Activated CD4-positive, alpha-beta memory T cell treated with anti-CD3 and anti-CD28 coated beads, Interleukin-2, amount 10 ng/mL, durations not matched to agents 7 days and 5 days (primary cell): ENCODE results near the gene LTBP1. TPM values are rescaled to one million over a fixed set of nuclear protein-coding genes. Genes with fewer than 3 reads are reported as not detected.

Source experiments
- CTCF ChIA-PET: fragments of 350-600 bp; sonication (Branson Sonifier 250); formaldehyde crosslinking; loops from one replicate; lab custom pipeline; 2021; ENCODE audit warnings: antibody characterized with exemption, inconsistent platforms; lab: Charles Lee
- POLR2A ChIA-PET: fragments of 350-600 bp; sonication (Branson Sonifier 250); formaldehyde crosslinking; loops from one replicate; lab custom pipeline; 2021; ENCODE audit warnings: antibody characterized with exemption; lab: Charles Lee
- DNase-seq: peaks from one replicate; pipeline ENCODE4 v3.0.0-alpha.2; 2020
- H3K27ac Mint-ChIP-seq: one replicate; pipeline ENCODE4 v1.8.0; 2021; ENCODE audit warnings: mild to moderate bottlenecking, mixed read lengths
- H3K27me3 Mint-ChIP-seq: one replicate; pipeline ENCODE4 v1.8.0; 2021; ENCODE audit warnings: mixed read lengths
- H3K36me3 Mint-ChIP-seq: one replicate; pipeline ENCODE4 v1.8.0; 2021; ENCODE audit warnings: low read depth, mixed read lengths
- H3K4me1 Mint-ChIP-seq: one replicate; pipeline ENCODE4 v1.8.0; 2021; ENCODE audit warnings: mixed read lengths
- H3K4me3 Mint-ChIP-seq: one replicate; pipeline ENCODE4 v1.8.0; 2021; ENCODE audit warnings: mild to moderate bottlenecking, mixed read lengths
- H3K9me3 Mint-ChIP-seq: one replicate; pipeline ENCODE4 v1.8.0; 2021; ENCODE audit warnings: mixed read lengths
- total RNA-seq, 2 experiments: library from RNA; stranded (reverse); gene quantifications; one replicate each; pipeline ENCODE4 v1.2.3, GENCODE V29; 2021

Gene LTBP1
- total RNA-seq, 2 experiments from 2014 or later: 0.33 to 0.35 TPM

GRCh38 chr2:33202641-33203522, 256.1 kb downstream of the LTBP1 start:
- no peaks in the 10 kb centered on the region for H3K9me3 Mint-ChIP-seq
- no peaks in the 10 kb centered on the region for H3K4me1 Mint-ChIP-seq
- DNase-seq: no peak
- no peaks in the 10 kb centered on the region for H3K36me3 Mint-ChIP-seq
- H3K27me3 Mint-ChIP-seq: peaks cover 2% of the 10 kb centered on the region
- CTCF ChIA-PET: no interaction called here
- H3K4me3 Mint-ChIP-seq: no peak overlapping the region
- POLR2A ChIA-PET: no interaction called here
- no peak overlapping the region for H3K27ac Mint-ChIP-seq

DNA sequence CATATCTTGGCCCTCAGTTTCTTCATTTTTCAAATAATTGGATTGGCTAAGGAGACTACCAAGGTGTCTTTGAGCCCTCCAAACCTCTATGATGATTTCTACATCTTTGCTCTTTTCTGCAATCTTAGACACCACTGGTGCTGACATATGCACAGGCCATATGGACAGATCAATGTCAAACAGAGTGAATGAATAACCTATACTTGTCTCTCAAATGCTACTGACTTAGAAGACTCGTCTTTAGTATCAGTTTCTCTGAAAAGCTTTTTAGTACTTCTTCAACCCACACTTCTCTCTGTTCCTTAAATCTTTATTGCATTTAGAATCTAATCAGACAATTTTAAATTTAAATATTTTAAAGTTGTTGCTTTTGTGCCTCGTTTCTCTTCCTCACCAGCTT, 258.2 kb downstream of the LTBP1 start:
- H3K27ac Mint-ChIP-seq: no peak overlapping the region
- ChIA-PET POLR2A (no interaction called here), CTCF (no interaction called here)
- H3K27me3 Mint-ChIP-seq: no peaks in the 10 kb centered on the region
- H3K4me1 Mint-ChIP-seq: no peaks in the 10 kb centered on the region
- H3K9me3 Mint-ChIP-seq: no peaks in the 10 kb centered on the region
- no peaks in the 10 kb centered on the region for H3K36me3 Mint-ChIP-seq
- DNase-seq: no peak
- H3K4me3 Mint-ChIP-seq: no peak overlapping the region

DNA sequence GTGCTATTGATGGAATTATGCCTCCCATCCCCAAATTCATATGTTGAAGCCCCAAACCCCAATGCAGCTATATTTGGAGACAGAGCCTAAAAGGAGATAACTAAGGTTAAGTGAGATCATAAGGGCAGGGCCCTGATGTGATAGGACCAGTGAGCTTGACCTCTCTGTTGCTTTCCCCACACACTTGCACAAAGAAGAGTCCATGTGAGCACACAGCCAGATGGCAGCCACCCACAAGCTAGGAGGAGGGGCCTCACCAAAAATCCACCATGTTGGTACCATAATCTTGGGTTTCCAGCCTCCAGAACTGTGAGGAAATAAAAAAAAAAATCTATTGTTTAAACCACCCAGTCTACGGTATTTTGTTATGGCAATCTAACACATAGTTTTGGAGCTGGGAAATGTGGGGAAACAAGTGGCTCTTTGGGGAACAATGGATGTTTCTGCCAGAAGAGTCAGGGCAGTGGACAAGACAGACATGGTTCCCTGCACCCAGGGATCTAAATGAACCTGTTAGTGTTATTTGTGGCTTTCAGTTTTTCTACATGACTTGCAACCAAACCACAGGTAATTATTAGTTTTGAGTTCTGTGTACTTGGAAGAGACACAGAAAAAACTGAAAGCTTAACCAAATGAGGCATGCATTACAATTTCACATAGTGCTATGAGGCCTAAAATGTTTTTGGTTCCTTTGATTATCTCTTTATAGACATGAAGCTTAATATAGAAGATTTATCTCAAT, 259.1 kb downstream of the LTBP1 start:
- Mint-ChIP-seq H3K27ac (no peak overlapping the region), H3K27me3 (peaks cover 3% of the 10 kb centered on the region), H3K36me3 (no peaks in the 10 kb centered on the region), H3K4me1 (no peaks in the 10 kb centered on the region), H3K9me3 (no peaks in the 10 kb centered on the region), H3K4me3 (no peak overlapping the region)
- no peak for DNase-seq
- ChIA-PET POLR2A (no interaction called here), CTCF (interaction anchor here (0.9 kb wide), 1 partner anchor 190 kb away, joined by 3 read pairs; no protein-coding TSS in a partner anchor)

DNA sequence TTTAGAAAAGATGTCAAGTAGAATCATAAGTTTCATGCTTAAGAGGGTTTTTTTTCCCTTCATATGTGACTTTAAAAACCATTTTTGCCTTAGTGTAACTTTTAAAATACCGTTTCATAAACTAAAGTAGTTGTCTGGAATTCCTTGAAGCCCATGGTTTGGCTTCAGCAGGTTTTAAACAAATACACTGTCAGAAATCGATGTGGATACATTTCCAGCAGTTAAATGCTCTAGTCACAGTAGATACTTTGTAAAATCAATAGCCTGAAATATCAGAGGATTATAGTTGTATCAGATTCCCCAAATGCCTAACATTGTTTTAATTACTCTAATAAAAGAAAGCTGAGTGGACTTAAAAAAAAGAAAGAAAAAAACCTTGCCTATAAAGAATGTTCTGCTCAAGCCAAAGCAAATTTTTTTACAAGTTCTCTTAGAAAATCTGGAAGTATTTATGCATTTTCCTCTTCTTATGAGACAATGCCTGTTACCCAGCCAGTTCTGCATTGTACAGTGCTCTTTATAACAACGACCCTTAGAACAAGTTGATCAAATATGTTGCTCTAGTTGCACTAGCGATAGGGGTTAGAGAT, 260.5 kb downstream of the LTBP1 start:
- CTCF ChIA-PET: no interaction called here
- H3K9me3 Mint-ChIP-seq: no peaks in the 10 kb centered on the region
- H3K4me1 Mint-ChIP-seq: no peaks in the 10 kb centered on the region
- peaks cover 5% of the 10 kb centered on the region for H3K27me3 Mint-ChIP-seq
- H3K36me3 Mint-ChIP-seq: no peaks in the 10 kb centered on the region
- H3K27ac Mint-ChIP-seq: no peak overlapping the region
- no peak overlapping the region for H3K4me3 Mint-ChIP-seq
- POLR2A ChIA-PET: no interaction called here
- no peak for DNase-seq

DNA sequence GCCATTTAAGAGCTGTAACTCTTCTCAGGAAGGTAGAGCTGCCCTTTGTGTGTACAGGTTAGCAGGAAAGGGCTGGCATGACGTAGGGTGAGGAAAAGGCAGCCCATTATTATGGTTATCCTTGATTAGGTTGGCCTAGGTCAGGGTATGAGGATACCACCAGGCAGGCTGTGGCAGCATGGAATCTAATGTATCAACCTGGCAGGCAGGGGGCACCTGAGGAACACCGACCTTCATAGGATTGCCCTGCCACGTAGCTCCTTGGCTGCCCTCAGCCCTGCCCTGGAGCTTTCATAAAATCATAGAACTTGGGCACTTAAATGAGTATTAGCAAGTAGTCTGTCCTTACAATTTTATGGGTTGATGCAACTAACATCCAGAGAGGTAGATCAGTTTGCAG, 261.6 kb downstream of the LTBP1 start:
- H3K4me3 Mint-ChIP-seq: no peak overlapping the region
- H3K27me3 Mint-ChIP-seq: peaks cover 5% of the 10 kb centered on the region
- no peak for DNase-seq
- H3K27ac Mint-ChIP-seq: no peak overlapping the region
- POLR2A ChIA-PET: no interaction called here
- H3K36me3 Mint-ChIP-seq: no peaks in the 10 kb centered on the region
- no peaks in the 10 kb centered on the region for H3K9me3 Mint-ChIP-seq
- CTCF ChIA-PET: interaction anchor here (0.7 kb wide), 1 partner anchor 260 kb away, joined by 3 read pairs; no protein-coding TSS in a partner anchor
- no peaks in the 10 kb centered on the region for H3K4me1 Mint-ChIP-seq

- DNase-seq: no peak
- peaks cover 9% of the 10 kb centered on the region for H3K27me3 Mint-ChIP-seq
- CTCF ChIA-PET: interaction anchor here (0.9 kb wide), 1 partner anchor 166 kb away, joined by 3 read pairs; no protein-coding TSS in a partner anchor
- no peak overlapping the region for H3K27ac Mint-ChIP-seq
- H3K9me3 Mint-ChIP-seq: no peaks in the 10 kb centered on the region
- POLR2A ChIA-PET: no interaction called here
- no peaks in the 10 kb centered on the region for H3K36me3 Mint-ChIP-seq
- no peak overlapping the region for H3K4me3 Mint-ChIP-seq
- H3K4me1 Mint-ChIP-seq: no peaks in the 10 kb centered on the region
These were observed 263.2 kb downstream of the LTBP1 start for GRCh38 chr2:33209976-33210375.

DNA sequence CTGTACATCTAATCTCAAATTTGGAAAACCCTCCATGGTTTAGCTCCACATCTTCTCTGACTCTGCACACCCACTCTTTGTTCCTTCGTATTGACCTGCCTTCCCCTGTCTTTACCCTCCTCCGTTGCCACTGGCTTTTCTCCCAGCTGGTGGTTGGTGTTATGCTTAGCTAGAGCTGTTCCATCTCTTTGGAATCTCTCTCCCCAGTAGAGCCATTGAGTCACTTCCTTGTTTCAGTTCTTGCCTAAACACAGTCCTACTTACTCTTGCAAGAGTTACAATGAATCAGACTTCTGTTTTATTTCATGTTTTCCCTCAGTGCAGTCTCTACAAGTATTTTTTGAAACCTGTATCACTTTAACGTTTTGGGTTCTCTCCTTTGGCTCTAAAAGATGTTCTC, 263.9 kb downstream of the LTBP1 start:
- no peak overlapping the region for H3K27ac Mint-ChIP-seq
- no peaks in the 10 kb centered on the region for H3K36me3 Mint-ChIP-seq
- no peak overlapping the region for H3K4me3 Mint-ChIP-seq
- H3K4me1 Mint-ChIP-seq: no peaks in the 10 kb centered on the region
- no peak for DNase-seq
- CTCF ChIA-PET: no interaction called here
- POLR2A ChIA-PET: no interaction called here
- peaks cover 9% of the 10 kb centered on the region for H3K27me3 Mint-ChIP-seq
- H3K9me3 Mint-ChIP-seq: no peaks in the 10 kb centered on the region

GRCh38 chr2:33212151-33212550, 265.4 kb downstream of the LTBP1 start:
- DNase-seq: no peak
- Mint-ChIP-seq H3K4me1 (no peaks in the 10 kb centered on the region), H3K27me3 (peaks cover 9% of the 10 kb centered on the region), H3K27ac (no peak overlapping the region), H3K36me3 (no peaks in the 10 kb centered on the region), H3K9me3 (no peaks in the 10 kb centered on the region), H3K4me3 (no peak overlapping the region)
- ChIA-PET CTCF (no interaction called here), POLR2A (no interaction called here)

GRCh38 chr2:33213244-33213643, 266.5 kb downstream of the LTBP1 start:
- POLR2A ChIA-PET: no interaction called here
- H3K27me3 Mint-ChIP-seq: peaks cover 9% of the 10 kb centered on the region
- H3K4me1 Mint-ChIP-seq: no peaks in the 10 kb centered on the region
- H3K4me3 Mint-ChIP-seq: no peak overlapping the region
- no peaks in the 10 kb centered on the region for H3K36me3 Mint-ChIP-seq
- H3K27ac Mint-ChIP-seq: no peak overlapping the region
- CTCF ChIA-PET: no interaction called here
- DNase-seq: no peak
- H3K9me3 Mint-ChIP-seq: no peaks in the 10 kb centered on the region

GRCh38 chr2:33213648-33214047, 266.9 kb downstream of the LTBP1 start:
- peaks cover 9% of the 10 kb centered on the region for H3K27me3 Mint-ChIP-seq
- POLR2A ChIA-PET: no interaction called here
- no peaks in the 10 kb centered on the region for H3K36me3 Mint-ChIP-seq
- DNase-seq: no peak
- no peak overlapping the region for H3K4me3 Mint-ChIP-seq
- H3K27ac Mint-ChIP-seq: no peak overlapping the region
- no peaks in the 10 kb centered on the region for H3K9me3 Mint-ChIP-seq
- no peaks in the 10 kb centered on the region for H3K4me1 Mint-ChIP-seq
- CTCF ChIA-PET: no interaction called here

DNA sequence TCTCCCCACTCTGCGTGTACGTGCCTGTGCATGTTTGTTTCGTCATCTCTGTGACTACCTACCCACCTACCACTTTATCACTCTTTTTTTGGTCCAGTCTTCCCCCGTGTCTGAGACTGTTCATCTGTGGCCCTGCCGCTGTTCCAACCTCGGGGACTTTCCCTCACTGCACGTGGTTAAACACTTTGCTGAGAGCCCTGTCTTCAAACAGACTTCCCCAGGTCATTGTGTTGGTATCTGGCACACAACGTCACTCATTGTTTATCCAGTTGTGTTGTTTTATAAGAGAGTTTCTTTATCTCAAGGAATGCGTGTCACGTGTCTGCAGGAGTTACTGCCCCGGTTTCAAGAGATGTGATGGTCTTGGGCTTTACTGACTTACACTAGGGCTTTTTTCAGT, 267.7 kb downstream of the LTBP1 start:
- no peak overlapping the region for H3K4me3 Mint-ChIP-seq
- H3K4me1 Mint-ChIP-seq: no peaks in the 10 kb centered on the region
- DNase-seq: no peak
- H3K36me3 Mint-ChIP-seq: no peaks in the 10 kb centered on the region
- H3K27ac Mint-ChIP-seq: no peak overlapping the region
- ChIA-PET CTCF (no interaction called here), POLR2A (no interaction called here)
- H3K27me3 Mint-ChIP-seq: peaks cover 14% of the 10 kb centered on the region
- H3K9me3 Mint-ChIP-seq: no peaks in the 10 kb centered on the region

- ChIA-PET POLR2A (no interaction called here), CTCF (no interaction called here)
- no peak overlapping the region for H3K27ac Mint-ChIP-seq
- H3K9me3 Mint-ChIP-seq: no peaks in the 10 kb centered on the region
- H3K4me1 Mint-ChIP-seq: peaks cover 4% of the 10 kb centered on the region
- no peaks in the 10 kb centered on the region for H3K36me3 Mint-ChIP-seq
- H3K4me3 Mint-ChIP-seq: no peak overlapping the region
- peaks cover 18% of the 10 kb centered on the region for H3K27me3 Mint-ChIP-seq
- DNase-seq: no peak
These were observed 268.1 kb downstream of the LTBP1 start for GRCh38 chr2:33214857-33215256.

DNA sequence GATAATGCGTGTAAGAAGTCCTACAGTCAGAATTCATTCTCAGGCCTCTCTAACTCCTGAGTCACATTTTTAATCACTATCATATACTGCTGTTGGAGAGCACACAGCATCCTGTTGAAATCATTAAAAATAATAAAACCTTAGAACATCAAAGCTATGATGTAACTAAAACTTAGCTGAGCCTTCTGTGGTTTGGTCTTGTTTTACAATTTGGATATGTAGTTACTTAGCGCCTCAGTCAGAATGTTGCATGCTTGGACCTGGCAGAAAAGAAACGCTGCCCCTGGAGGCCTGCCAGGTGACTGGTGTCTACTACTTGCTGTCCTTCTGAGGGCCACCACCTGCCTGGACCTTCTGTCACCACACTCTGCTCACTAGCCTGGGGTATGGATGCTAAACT, 268.5 kb downstream of the LTBP1 start:
- ChIA-PET CTCF (no interaction called here), POLR2A (no interaction called here)
- H3K27ac Mint-ChIP-seq: no peak overlapping the region
- no peak overlapping the region for H3K4me3 Mint-ChIP-seq
- no peaks in the 10 kb centered on the region for H3K9me3 Mint-ChIP-seq
- H3K27me3 Mint-ChIP-seq: peaks cover 19% of the 10 kb centered on the region
- no peak for DNase-seq
- peaks cover 7% of the 10 kb centered on the region for H3K4me1 Mint-ChIP-seq
- H3K36me3 Mint-ChIP-seq: no peaks in the 10 kb centered on the region
